Amygdala (tissue), 56 donors: ENCODE results near the gene SLC39A13.

Source experiments
- DNase-seq, 56 donors: peaks; one replicate each; lab custom pipeline; 2025; lab: John Stamatoyannopoulos, UW

Gene SLC39A13

DNA sequence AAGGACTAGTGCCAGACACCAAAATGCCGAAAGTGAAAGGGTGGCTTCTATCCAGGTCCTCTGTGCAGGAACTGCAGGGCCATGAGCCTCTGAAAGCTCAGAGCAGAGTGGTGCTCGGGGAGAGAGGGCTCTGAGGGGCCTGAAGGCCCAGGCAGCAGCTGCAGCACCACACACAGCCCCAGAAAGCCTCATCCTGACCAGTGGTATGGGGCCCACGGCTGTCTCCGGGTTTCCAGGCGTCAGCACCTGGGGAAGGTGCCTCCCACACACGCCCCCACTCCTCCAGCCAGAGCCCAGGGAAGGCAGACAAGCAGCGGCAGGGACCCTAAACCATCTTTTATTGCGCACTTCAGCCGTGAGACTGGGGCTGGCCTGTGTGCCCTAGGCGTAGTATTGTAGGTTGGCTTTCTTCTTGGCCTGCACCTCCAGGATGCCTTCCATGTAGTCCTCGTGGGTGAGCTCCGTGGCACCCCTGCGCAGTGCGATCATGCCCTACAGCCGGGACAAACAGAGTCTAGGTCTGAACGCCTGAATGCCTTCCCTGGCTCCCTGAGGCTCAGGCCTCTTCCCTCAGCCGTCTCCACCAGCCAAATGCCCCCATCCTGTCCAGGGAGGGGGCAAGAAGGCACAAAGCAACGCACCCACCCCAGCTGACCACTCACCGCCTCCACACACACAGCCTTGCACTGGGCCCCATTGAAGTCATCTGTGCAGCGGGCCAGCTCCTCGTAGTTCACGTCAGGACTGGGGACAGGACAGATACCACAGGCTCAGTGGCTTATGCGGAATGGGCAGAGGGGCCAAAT is 10.3 kb downstream of the SLC39A13 start:
- no peak for DNase-seq

- DNase-seq = no peak
Measured at GRCh38 chr11:47425611-47426010, 17.2 kb downstream of the SLC39A13 start.

DNA sequence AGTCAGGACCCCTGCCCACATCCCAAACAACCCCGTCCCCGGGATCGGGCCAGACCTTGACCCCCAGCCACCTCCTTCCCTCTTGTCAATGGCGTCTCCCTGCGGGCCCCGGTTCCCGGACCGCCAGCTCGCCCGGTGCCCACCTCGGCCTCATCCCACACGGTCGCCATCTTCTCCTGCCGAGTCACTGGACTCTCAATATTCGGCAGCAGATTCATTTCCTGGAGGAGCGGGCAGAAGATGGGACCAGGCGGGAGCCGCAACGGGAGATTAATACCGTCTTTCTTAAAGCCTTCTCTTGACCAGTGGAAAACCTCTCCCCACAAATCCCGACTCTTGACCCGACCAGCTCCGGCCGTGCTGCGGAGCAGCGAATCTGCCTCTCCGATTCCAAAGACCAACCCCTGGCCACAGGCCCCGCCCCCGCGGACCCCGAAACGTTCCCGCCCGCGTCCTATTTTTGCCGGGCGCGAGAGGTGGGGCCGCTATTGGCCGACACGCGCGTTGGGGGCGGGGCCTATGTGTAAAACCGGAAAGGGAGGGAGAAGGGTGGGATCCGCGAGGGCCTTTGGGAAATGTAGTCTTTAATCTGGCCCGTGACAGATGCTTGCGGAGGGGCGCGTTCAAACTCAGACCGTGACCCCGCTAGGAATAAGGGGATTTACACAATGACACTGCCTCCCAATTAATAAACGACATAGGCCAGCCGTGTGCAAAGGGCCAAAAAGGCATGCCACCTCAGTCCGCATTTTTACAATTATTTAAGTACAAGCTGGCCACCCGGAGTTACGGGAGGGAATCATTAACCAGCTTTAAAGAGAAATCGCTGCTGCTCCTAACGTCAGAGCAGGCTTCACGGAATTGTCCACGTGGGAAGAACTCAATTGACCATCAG is 17.9 kb downstream of the SLC39A13 start, which contains the start of gene PSMC3:
Gene PSMC3, minus strand, starts transcription at position 378 of the 895 bp plus-strand sequence. Its CDS starts 160 bp downstream, at position 218.
- peak; percentile 83 to 98 (median 95) for DNase-seq

GRCh38 chr11:47430524-47430923 is 22.1 kb downstream of the SLC39A13 start:
- DNase-seq = no peak

DNA sequence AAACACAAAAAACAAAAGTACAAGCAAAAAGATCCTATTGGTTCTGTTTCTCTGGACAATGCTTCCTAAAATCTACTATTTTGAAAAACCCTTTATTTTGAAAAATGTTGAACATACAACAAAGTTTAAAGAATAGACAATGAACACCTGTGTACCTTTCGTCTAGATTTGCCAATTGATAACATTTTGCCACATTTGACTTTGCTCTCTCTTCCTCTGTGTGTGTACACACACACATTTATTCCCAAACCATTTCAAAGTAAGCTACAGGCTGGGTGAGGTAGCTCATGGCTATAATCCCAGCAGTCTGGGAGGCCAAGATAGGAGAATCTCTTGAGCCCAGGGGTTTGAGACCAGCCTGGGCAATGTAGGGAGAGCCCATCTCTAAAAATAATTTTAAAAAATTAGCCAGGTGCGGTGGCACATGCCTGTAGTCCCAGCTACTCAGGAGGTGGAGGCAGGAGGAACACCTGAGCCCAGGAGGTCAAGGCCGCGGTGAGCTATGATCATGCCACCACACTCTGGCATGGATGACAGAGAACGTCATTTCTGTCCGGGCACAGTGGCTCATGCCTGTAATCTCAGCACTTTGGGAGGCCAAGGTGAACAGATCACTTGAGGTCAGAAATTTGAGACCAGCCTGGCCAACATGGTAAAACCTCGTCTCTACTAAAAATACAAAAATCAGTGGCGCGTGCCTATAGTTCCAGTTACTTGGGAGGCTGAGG is 23.1 kb downstream of the SLC39A13 start:
- no peak for DNase-seq

GRCh38 chr11:47433157-47433556 is 24.8 kb downstream of the SLC39A13 start:
- DNase-seq = no peak

DNA sequence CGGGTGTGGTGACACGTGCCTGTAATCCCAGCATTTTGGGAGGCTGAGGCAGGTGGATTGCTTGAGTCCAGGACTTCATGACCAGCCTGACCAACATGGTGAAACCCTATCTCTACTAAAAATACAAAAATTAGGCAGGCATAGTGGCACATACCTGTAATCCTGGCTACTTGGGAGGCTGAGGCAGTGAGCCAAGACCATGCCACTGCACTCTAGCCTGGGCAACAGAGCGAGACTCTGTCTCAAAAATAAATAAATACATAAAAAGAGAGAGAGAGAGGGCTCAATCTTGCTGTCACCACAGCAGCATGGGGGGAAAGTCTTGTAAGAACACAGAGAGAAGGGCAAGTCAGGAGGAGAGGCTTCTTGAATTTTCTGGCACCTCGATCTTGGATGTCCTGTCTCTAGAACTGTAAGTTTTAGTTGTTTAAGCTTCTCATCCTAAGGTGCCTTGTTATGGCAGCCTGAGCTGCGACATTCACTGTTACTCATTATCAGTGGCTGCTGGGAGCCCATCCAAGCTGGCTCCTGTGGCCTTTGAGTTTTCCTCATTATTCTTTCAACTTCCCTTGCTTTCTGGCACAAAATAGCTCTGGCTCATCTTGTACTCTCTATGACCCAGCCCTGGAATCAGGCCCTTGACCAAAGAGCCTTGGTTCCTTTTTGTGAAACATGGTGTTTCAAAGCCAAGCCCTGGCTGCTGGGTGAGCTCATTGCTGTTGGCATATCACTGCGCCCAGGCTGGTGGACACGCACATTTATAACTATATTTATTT is 25.8 kb downstream of the SLC39A13 start:
- peak in 9 of 56 donors; percentile 13 to 43 (median 34) for DNase-seq

GRCh38 chr11:47435687-47436086 is 27.3 kb downstream of the SLC39A13 start:
- no peak for DNase-seq

- DNase-seq = no peak
Measured at GRCh38 chr11:47436726-47437125, 28.3 kb downstream of the SLC39A13 start.

GRCh38 chr11:47437218-47437745 is 28.9 kb downstream of the SLC39A13 start:
- DNase-seq = no peak

- DNase-seq = peak in 19 of 56 donors; percentile 16 to 74 (median 32)
Measured at GRCh38 chr11:47437746-47438418, 29.5 kb downstream of the SLC39A13 start.

- DNase-seq = no peak
Measured at GRCh38 chr11:47438721-47439120, 30.3 kb downstream of the SLC39A13 start.

GRCh38 chr11:47440054-47440476 is 31.7 kb downstream of the SLC39A13 start:
- DNase-seq = no peak

- DNase-seq = no peak
Measured at GRCh38 chr11:47441421-47441820, 33.0 kb downstream of the SLC39A13 start.

GRCh38 chr11:47442514-47442913 is 34.1 kb downstream of the SLC39A13 start:
- peak in 29 of 56 donors; percentile 10 to 73 (median 31) for DNase-seq

GRCh38 chr11:47443028-47443700 is 34.8 kb downstream of the SLC39A13 start:
- peak in 19 of 56 donors; percentile 4 to 54 (median 21) for DNase-seq

DNA sequence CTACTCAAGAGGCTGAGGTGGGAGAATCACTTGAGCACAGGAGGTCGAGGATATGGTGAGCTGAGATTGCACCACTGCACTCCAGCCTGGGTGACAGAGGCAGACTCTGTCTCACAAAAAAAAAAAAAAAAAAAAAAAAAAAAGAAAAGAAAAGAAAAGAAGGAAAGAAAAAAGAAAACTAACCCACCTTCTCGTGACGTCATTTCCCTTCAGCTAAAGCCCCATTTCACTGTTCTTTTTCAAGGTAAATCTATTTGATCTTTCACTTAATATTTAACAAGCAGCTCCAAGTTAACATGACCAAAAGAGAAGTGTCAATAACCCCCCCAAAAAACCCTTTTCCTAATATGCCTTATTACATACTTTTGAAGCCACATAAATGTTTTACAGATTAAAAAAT is 35.4 kb downstream of the SLC39A13 start:
- DNase-seq = no peak

GRCh38 chr11:47445840-47446239 is 37.5 kb downstream of the SLC39A13 start:
- DNase-seq = no peak
